A549 (cell line): Measurements from ENCODE around the gene WTIP. TPM values are rescaled to one million over a fixed set of nuclear protein-coding genes. Genes with fewer than 3 reads are reported as not detected.

Source experiments
- ATAC-seq, 2 experiments: fragments of 200-7000 bp in 1 of 2; fragments of >200 bp in 1 of 2; cut with Nextera tagmentation in 1 of 2; cut with Tn5 transposase in 1 of 2; 3 replicates each; pipeline versions ENCODE4 v1.8.0 to v1.9.1; 2018 to 2020; ENCODE audit warnings: mild to moderate bottlenecking in 1 of 2, moderate library complexity in 1 of 2
- CTCF ChIA-PET: fragments of 300-600 bp; sonication (Branson Sonifier 250); formaldehyde crosslinking; extraction: SDS; loops from one replicate; lab custom pipeline; 2021; ENCODE audit warnings: antibody characterized with exemption, inconsistent platforms; lab: Yijun Ruan, JAX
- POLR2A ChIA-PET: fragments of 350-600 bp; formaldehyde crosslinking; extraction: SDS; loops from one replicate; lab custom pipeline; 2021; ENCODE audit warnings: antibody characterized with exemption, inconsistent platforms; lab: Yijun Ruan, JAX
- DNase-seq, 2 experiments: peaks; one replicate each; pipeline versions ENCODE4 v3.0.0 to v3.0.0-alpha.2; 2011 to 2016; ENCODE audit warnings: low read depth in 1 of 2, low spot score in 1 of 2
- FAIRE-seq: peaks from 2 replicates; lab custom pipeline; 2011; peaks lifted over from hg19 to GRCh38; lab: Jason Lieb, UNC
- H3K27ac ChIP-seq, 2 experiments: fragments of >200 bp; sonication (Bioruptor Twin); formaldehyde crosslinking; 3 replicates each; pipeline ENCODE4 v1.5.1; 2016 to 2017
- H3K4me1 ChIP-seq: fragments of >200 bp; sonication (Bioruptor Twin); formaldehyde crosslinking; 3 replicates; pipeline ENCODE4 v1.6.1; 2016
- H3K4me2 ChIP-seq: fragments of >200 bp; sonication (Bioruptor Twin); formaldehyde crosslinking; 3 replicates; pipeline ENCODE4 v1.6.1; 2016
- H3K4me3 ChIP-seq: fragments of >200 bp; sonication (Bioruptor Twin); formaldehyde crosslinking; 3 replicates; pipeline ENCODE4 v1.5.1; 2016
- H3K9me3 ChIP-seq: fragments of >200 bp; sonication (Bioruptor Twin); formaldehyde crosslinking; 3 replicates; pipeline ENCODE4 v1.6.1; 2016
- CHD2 ChIP-seq: fragments of 150-350 bp; IDR thresholded peaks from 2 replicates; pipeline ENCODE4 v1.6.1; 2014; ENCODE audit warnings: low read length; ENCODE audit not compliant: partially characterized antibody
- EP300 ChIP-seq, 2 experiments: fragments of >200 bp; sonication (Bioruptor Twin); formaldehyde crosslinking; IDR thresholded peaks; 2 replicates in 1 of 2; 3 replicates in 1 of 2; pipeline ENCODE4 v1.6.1; 2016 to 2017
- FOXS1 ChIP-seq: fragments of 250-450 bp; sonication (Bioruptor Pico); IDR thresholded peaks from 2 replicates; pipeline ENCODE4 v1.5.0; 2020; ENCODE audit warnings: mild to moderate bottlenecking, moderate library complexity
- HMGXB4 ChIP-seq: fragments of 250-450 bp; sonication (Bioruptor Pico); IDR thresholded peaks from 2 replicates; pipeline ENCODE4 v1.5.0; 2021; ENCODE audit warnings: mild to moderate bottlenecking, moderate library complexity, borderline replicate concordance
- KDM5A ChIP-seq: fragments of 200-600 bp; sonication (generic); IDR thresholded peaks from 2 replicates; pipeline ENCODE4 v1.6.1; 2016; ENCODE audit warnings: antibody characterized with exemption, mild to moderate bottlenecking
- MAZ ChIP-seq: fragments of 150-350 bp; IDR thresholded peaks from 2 replicates; pipeline ENCODE4 v1.6.1; 2014; ENCODE audit warnings: antibody characterized with exemption, low read depth, low read length, borderline replicate concordance
- NFE2L2 ChIP-seq: fragments of 150-350 bp; conservative IDR thresholded peaks from 2 replicates; pipeline ENCODE4 v1.6.1; 2014; ENCODE audit warnings: low read length
- NPAS2 ChIP-seq: fragments of 250-450 bp; sonication (Bioruptor Pico); IDR thresholded peaks from 2 replicates; pipeline ENCODE4 v1.8.0; 2022; ENCODE audit warnings: mild to moderate bottlenecking, moderate library complexity, borderline replicate concordance
- POLR2A ChIP-seq: IDR thresholded peaks from 2 replicates; pipeline ENCODE4 v1.6.1; 2012; ENCODE audit warnings: mild to moderate bottlenecking, low read length
- REST ChIP-seq: fragments of 200-600 bp; sonication (generic); IDR thresholded peaks from 2 replicates; pipeline ENCODE4 v1.6.1; 2016; ENCODE audit warnings: antibody characterized with exemption, mild to moderate bottlenecking, moderate library complexity
- TFCP2L1 ChIP-seq: fragments of 250-450 bp; sonication (Bioruptor Pico); IDR thresholded peaks from 2 replicates; pipeline ENCODE4 v1.5.0; 2021; ENCODE audit warnings: mild to moderate bottlenecking
- TP53 ChIP-seq: fragments of 250-450 bp; sonication (Bioruptor Pico); IDR thresholded peaks from 2 replicates; pipeline ENCODE4 v1.5.0; 2021; ENCODE audit warnings: mild to moderate bottlenecking, moderate library complexity
- ZSCAN20 ChIP-seq: fragments of 250-450 bp; sonication (Bioruptor Pico); IDR thresholded peaks from 2 replicates; pipeline ENCODE4 v1.8.0; 2022; ENCODE audit warnings: mild to moderate bottlenecking, moderate library complexity
- WGBS: methylation state at CpG from one replicate; pipeline ENCODE4 v1.1.6; 2017; ENCODE audit errors: missing lambda C conversion rate; 5-methylcytosine and 5-hydroxymethylcytosine counted together
- polyA plus RNA-seq, 4 experiments: library from polyadenylated mRNA; depleted of rRNA in 3 of 4; stranded (reverse); fragments of >200 nt; fragmentation: RNase III in 1 of 4; extraction: RNeasy Plus Mini Kit Qiagen cat#74134 plus additional on column Dnase treatment in 1 of 4; gene quantifications; 2 replicates in 3 of 4; 3 replicates in 1 of 4; pipeline ENCODE4 v1.2.3, GENCODE V29; 2011 to 2017
- TF ChIP-seq, protein P1 (sequence below): fragments of >200 bp; sonication (Bioruptor Twin); formaldehyde crosslinking; IDR thresholded peaks from 2 replicates; pipeline ENCODE4 v1.6.1; 2016

WTIP gene
- polyA plus RNA-seq, 2 of the 4 experiments (the other 2 are of a cell fraction): 18.8 to 21.2 TPM

- no peak for FAIRE-seq
- TF ChIP-seq, protein P1, sequence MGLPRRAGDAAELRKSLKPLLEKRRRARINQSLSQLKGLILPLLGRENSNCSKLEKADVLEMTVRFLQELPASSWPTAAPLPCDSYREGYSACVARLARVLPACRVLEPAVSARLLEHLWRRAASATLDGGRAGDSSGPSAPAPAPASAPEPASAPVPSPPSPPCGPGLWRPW: no peak
- TF ChIP-seq TFCP2L1 (CRISPR knock-in tag) (no peak), ZSCAN20 (no peak), KDM5A (no peak), POLR2A (no peak)
- TF ChIP-seq, all 56 proteins: peak for 0
- Histone ChIP-seq H3K4me2 (no peak overlapping the region), H3K4me3 (no peak overlapping the region), H3K9me3 (no peaks in the 10 kb centered on the region), H3K4me1 (peaks cover 3% of the 10 kb centered on the region; the same call in 1 of the 3 replicates), H3K27ac (no peak overlapping the region)
- 84% methylated on average over 13 of the region's 13 CpGs for WGBS
- DNase-seq: no peak
- ATAC-seq: no peak
- ChIA-PET POLR2A (interaction anchor here (1.1 kb wide), 1 partner anchor 133 kb away, joined by 6 read pairs; no protein-coding TSS in a partner anchor), CTCF (interaction anchor here (0.7 to 4.7 kb wide), 9 partner anchors 10 to 599 kb away, joined by 3 to 35 read pairs (median 7); partner anchors contain the start of gene WTIP)
These were observed 17.7 kb downstream of the WTIP start for GRCh38 chr19:34499155-34499834.

DNA sequence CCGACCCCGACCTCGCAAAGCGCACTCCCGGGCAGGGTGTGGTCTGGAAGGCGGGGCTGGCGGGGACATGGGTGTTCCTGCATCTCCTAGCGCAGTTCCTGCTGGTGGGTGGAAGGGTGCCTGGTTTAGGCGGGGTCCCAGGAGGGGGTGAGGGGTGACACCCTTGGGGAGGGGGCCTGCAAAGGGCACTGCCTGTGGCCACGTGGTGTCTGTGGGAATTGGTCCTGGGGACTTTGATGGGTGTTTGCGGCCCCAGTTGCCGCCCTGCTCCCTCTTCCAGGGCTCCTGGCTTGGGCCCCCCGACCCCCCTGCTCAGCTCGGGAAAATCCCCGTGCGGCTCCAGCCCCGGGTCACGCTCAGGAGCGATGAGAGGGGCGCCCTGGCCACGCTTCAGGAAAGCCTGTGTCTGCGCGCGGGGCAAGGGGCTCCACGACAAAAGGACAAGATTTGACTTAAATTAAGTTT is 19.1 kb downstream of the WTIP start:
- DNase-seq (no peak), FAIRE-seq (no peak), ATAC-seq (no peak)
- no peak overlapping the region for H3K4me3 ChIP-seq
- WGBS: 90% methylated on average over 24 of the region's 25 CpGs
- no peaks in the 10 kb centered on the region for H3K9me3 ChIP-seq
- TF ChIP-seq NPAS2: no peak
- TF ChIP-seq REST: no peak
- TF ChIP-seq MAZ: no peak
- no peak for TF ChIP-seq TP53 (CRISPR knock-in tag)
- TF ChIP-seq HMGXB4 (CRISPR knock-in tag): no peak
- TF ChIP-seq KDM5A: no peak
- TF ChIP-seq FOXS1 (CRISPR knock-in tag): no peak
- no peak for TF ChIP-seq EP300 (IDR thresholded peaks at IDR 0.05)
- TF ChIP-seq NFE2L2: no peak
- TF ChIP-seq CHD2: no peak
- ChIA-PET POLR2A (no interaction called here), CTCF (interaction anchor here (0.6 to 4.7 kb wide), 22 partner anchors 9 to 1289 kb away, joined by 3 to 35 read pairs (median 4); partner anchors contain the start of gene WTIP)
- no peak overlapping the region for H3K4me2 ChIP-seq
- no peak overlapping the region for H3K27ac ChIP-seq
- peaks cover 3% of the 10 kb centered on the region; the same call in 1 of the 3 replicates for H3K4me1 ChIP-seq
